Karpas-422 (cell line): ENCODE measurements around the gene NET1. TPM values are rescaled to one million over a fixed set of nuclear protein-coding genes. Genes with fewer than 3 reads are reported as not detected.
A peak's percentile ranks its signal among the peaks of the same experiment; 100 is the strongest.

Source experiments
- DNase-seq: peaks from one replicate; pipeline ENCODE4 v3.0.0-alpha.2; 2015
- H2AFZ ChIP-seq: fragments of 200-600 bp; sonication (generic); 2 replicates; pipeline ENCODE4 v1.6.1; 2014; ENCODE audit warnings: antibody characterized with exemption, low read length, mixed read lengths
- H3K27ac ChIP-seq: fragments of 200-600 bp; sonication (generic); 2 replicates; pipeline ENCODE4 v1.5.1; 2014; ENCODE audit warnings: mild to moderate bottlenecking, low read length, moderate library complexity
- H3K27me3 ChIP-seq: fragments of 200-600 bp; sonication (generic); 2 replicates; pipeline ENCODE4 v1.6.1; 2014; ENCODE audit warnings: low read length, mixed read lengths
- H3K36me3 ChIP-seq: fragments of 200-600 bp; sonication (generic); 2 replicates; pipeline ENCODE4 v1.6.1; 2014; ENCODE audit warnings: low read length, mixed read lengths; ENCODE audit not compliant: insufficient read depth
- H3K4me1 ChIP-seq: fragments of 200-600 bp; sonication (generic); 2 replicates; pipeline ENCODE4 v1.6.1; 2014; ENCODE audit warnings: mild to moderate bottlenecking, low read length, mixed read lengths
- H3K4me2 ChIP-seq: fragments of 200-600 bp; sonication (generic); 2 replicates; pipeline ENCODE4 v1.6.1; 2014; ENCODE audit warnings: low read length, low read depth, mild to moderate bottlenecking; ENCODE audit not compliant: poor library complexity, severe bottlenecking
- H3K4me3 ChIP-seq: fragments of 200-600 bp; sonication (generic); 2 replicates; pipeline ENCODE4 v1.5.1; 2014; ENCODE audit warnings: mild to moderate bottlenecking, antibody characterized with exemption, low read length, mixed read lengths
- H3K79me2 ChIP-seq: fragments of 200-600 bp; sonication (generic); 2 replicates; pipeline ENCODE4 v1.6.1; 2014; ENCODE audit warnings: mild to moderate bottlenecking, low read length, mixed read lengths
- H3K9ac ChIP-seq: fragments of 200-600 bp; sonication (generic); 2 replicates; pipeline ENCODE4 v1.6.0; 2014; ENCODE audit warnings: low read length
- H3K9me2 ChIP-seq: fragments of 200-600 bp; sonication (generic), shearing (Covaris generic); replicated peaks from 2 replicates; pipeline ENCODE4 v1.6.0; 2014; ENCODE audit warnings: mild to moderate bottlenecking, low read length, moderate library complexity; ENCODE audit not compliant: insufficient read depth
- H3K9me3 ChIP-seq: fragments of 300-700, 200-600 bp; sonication (generic); 2 replicates; pipeline ENCODE4 v1.6.1; 2014; ENCODE audit warnings: low read length, mixed read lengths
- H4K20me1 ChIP-seq: fragments of 200-600 bp; sonication (generic); 2 replicates; pipeline ENCODE4 v1.6.1; 2014; ENCODE audit warnings: mild to moderate bottlenecking, antibody characterized with exemption, low read length, low read depth; ENCODE audit not compliant: insufficient read depth
- total RNA-seq: library from RNA; depleted of rRNA; stranded (reverse); fragments of >200 nt; shearing (Covaris generic); gene quantifications from 2 replicates; pipeline ENCODE4 v1.2.3, GENCODE V29; 2014; ENCODE audit warnings: low replicate concordance

The NET1 gene
- total RNA-seq, 1 experiment from 2014 or later = 37.2 TPM

- H3K4me2 ChIP-seq = no peak overlapping the region
- peaks cover 31% of the 10 kb centered on the region for H3K79me2 ChIP-seq
- no peaks in the 10 kb centered on the region for H3K36me3 ChIP-seq
- DNase-seq = no peak
- H4K20me1 ChIP-seq = no peaks in the 10 kb centered on the region
- H3K27me3 ChIP-seq = no peaks in the 10 kb centered on the region
- no peaks in the 10 kb centered on the region for H3K9me2 ChIP-seq
- no peak overlapping the region for H3K9ac ChIP-seq
- H3K4me1 ChIP-seq = peaks cover 41% of the 10 kb centered on the region
- H3K27ac ChIP-seq = no peak overlapping the region
- no peaks in the 10 kb centered on the region for H3K9me3 ChIP-seq
- no peak overlapping the region for H2AFZ ChIP-seq
- no peak overlapping the region for H3K4me3 ChIP-seq
Measured at GRCh38 chr10:5441106-5441505, 28.7 kb downstream of the NET1 start.

GRCh38 chr10:5442065-5442989 is 30.0 kb downstream of the NET1 start:
- peak; percentile 81 for DNase-seq
- Histone ChIP-seq H3K4me3 (no peak overlapping the region), H3K9me3 (no peaks in the 10 kb centered on the region), H3K4me2 (no peak overlapping the region), H3K4me1 (peaks cover 49% of the 10 kb centered on the region), H3K9me2 (no peaks in the 10 kb centered on the region), H3K27me3 (no peaks in the 10 kb centered on the region), H4K20me1 (no peaks in the 10 kb centered on the region), H3K79me2 (peaks cover 37% of the 10 kb centered on the region), H3K36me3 (no peaks in the 10 kb centered on the region), H2AFZ (no peak overlapping the region), H3K27ac (no peak overlapping the region), H3K9ac (no peak overlapping the region)

GRCh38 chr10:5442990-5443370 is 30.6 kb downstream of the NET1 start:
- Histone ChIP-seq H3K79me2 (peaks cover 37% of the 10 kb centered on the region), H3K27ac (0 out of 2 replicates have a peak overlapping the region, but pooled peaks have one; percentile 16), H3K4me1 (peaks cover 52% of the 10 kb centered on the region), H3K4me2 (peak overlapping the region; percentile 45), H3K9ac (0 out of 2 replicates have a peak overlapping the region, but pooled peaks have one; percentile 4), H3K9me3 (no peaks in the 10 kb centered on the region), H2AFZ (no peak overlapping the region), H3K9me2 (no peaks in the 10 kb centered on the region), H3K27me3 (no peaks in the 10 kb centered on the region), H4K20me1 (no peaks in the 10 kb centered on the region), H3K4me3 (no peak overlapping the region), H3K36me3 (no peaks in the 10 kb centered on the region)
- DNase-seq = no peak

GRCh38 chr10:5443429-5443828 is 31.1 kb downstream of the NET1 start:
- H3K27me3 ChIP-seq = no peaks in the 10 kb centered on the region
- DNase-seq = peak; percentile 47
- H2AFZ ChIP-seq = no peak overlapping the region
- no peaks in the 10 kb centered on the region for H4K20me1 ChIP-seq
- H3K27ac ChIP-seq = 0 out of 2 replicates have a peak overlapping the region, but pooled peaks have one; percentile 16
- H3K9ac ChIP-seq = 0 out of 2 replicates have a peak overlapping the region, but pooled peaks have one; percentile 4
- H3K79me2 ChIP-seq = peaks cover 42% of the 10 kb centered on the region
- H3K9me3 ChIP-seq = no peaks in the 10 kb centered on the region
- H3K4me3 ChIP-seq = no peak overlapping the region
- peak overlapping the region; percentile 45 for H3K4me2 ChIP-seq
- peaks cover 56% of the 10 kb centered on the region for H3K4me1 ChIP-seq
- no peaks in the 10 kb centered on the region for H3K9me2 ChIP-seq
- H3K36me3 ChIP-seq = no peaks in the 10 kb centered on the region

GRCh38 chr10:5445006-5445405 is 32.6 kb downstream of the NET1 start:
- H3K4me1 ChIP-seq = peaks cover 61% of the 10 kb centered on the region
- H3K9me3 ChIP-seq = no peaks in the 10 kb centered on the region
- H3K4me2 ChIP-seq = no peak overlapping the region
- peaks cover 54% of the 10 kb centered on the region for H3K79me2 ChIP-seq
- no peak overlapping the region for H2AFZ ChIP-seq
- no peak overlapping the region for H3K4me3 ChIP-seq
- no peak overlapping the region for H3K9ac ChIP-seq
- DNase-seq = no peak
- H4K20me1 ChIP-seq = no peaks in the 10 kb centered on the region
- H3K9me2 ChIP-seq = no peaks in the 10 kb centered on the region
- H3K27me3 ChIP-seq = no peaks in the 10 kb centered on the region
- no peaks in the 10 kb centered on the region for H3K36me3 ChIP-seq
- H3K27ac ChIP-seq = no peak overlapping the region

GRCh38 chr10:5446390-5446926 is 34.1 kb downstream of the NET1 start:
- Histone ChIP-seq H4K20me1 (no peaks in the 10 kb centered on the region), H3K4me1 (peaks cover 61% of the 10 kb centered on the region), H2AFZ (no peak overlapping the region; the same call in 1 of the 2 replicates), H3K79me2 (peaks cover 66% of the 10 kb centered on the region), H3K9me3 (no peaks in the 10 kb centered on the region), H3K9ac (peak overlapping the region; percentile 69), H3K4me2 (peak overlapping the region; percentile 82), H3K9me2 (no peaks in the 10 kb centered on the region), H3K36me3 (peaks cover under 1% of the 10 kb centered on the region; the same call in 1 of the 2 replicates), H3K27ac (no peak overlapping the region), H3K27me3 (no peaks in the 10 kb centered on the region), H3K4me3 (peak overlapping the region; percentile 68)
- DNase-seq = peak; percentile 97

GRCh38 chr10:5447056-5447455 is 34.7 kb downstream of the NET1 start:
- Histone ChIP-seq H4K20me1 (no peaks in the 10 kb centered on the region), H3K27ac (no peak overlapping the region), H3K4me3 (peak overlapping the region; percentile 68), H3K27me3 (no peaks in the 10 kb centered on the region), H3K79me2 (peaks cover 68% of the 10 kb centered on the region), H3K9ac (peak overlapping the region; percentile 69), H3K9me2 (no peaks in the 10 kb centered on the region), H3K36me3 (peaks cover 7% of the 10 kb centered on the region; the same call in 1 of the 2 replicates), H3K4me2 (peak overlapping the region; percentile 82), H3K4me1 (peaks cover 58% of the 10 kb centered on the region), H2AFZ (no peak overlapping the region), H3K9me3 (no peaks in the 10 kb centered on the region)
- peak; percentile 48 for DNase-seq

GRCh38 chr10:5447611-5448071 is 35.3 kb downstream of the NET1 start:
- Histone ChIP-seq H4K20me1 (no peaks in the 10 kb centered on the region), H3K4me1 (peaks cover 58% of the 10 kb centered on the region), H3K27me3 (no peaks in the 10 kb centered on the region), H3K4me3 (peak overlapping the region; percentile 68), H3K27ac (no peak overlapping the region), H2AFZ (no peak overlapping the region), H3K79me2 (peaks cover 69% of the 10 kb centered on the region), H3K36me3 (peaks cover 13% of the 10 kb centered on the region; the same call in 1 of the 2 replicates), H3K4me2 (peak overlapping the region; percentile 82), H3K9me3 (no peaks in the 10 kb centered on the region), H3K9me2 (no peaks in the 10 kb centered on the region), H3K9ac (peak overlapping the region; percentile 69)
- DNase-seq = peak; percentile 56
